Suprapubic skin (tissue), 4 donors: ENCODE measurements around the gene CHAF1A. TPM values are rescaled to one million over a fixed set of nuclear protein-coding genes. Genes with fewer than 3 reads are reported as not detected.

ENCODE experiments used
- DNase-seq, 2 donors: peaks; one replicate each; pipeline ENCODE4 v3.0.0-alpha.2; 2019; ENCODE audit warnings: low spot score in 2 of 2
- H3K27ac ChIP-seq: fragments of 200-600 bp; sonication (generic); one replicate; pipeline ENCODE4 v1.5.1; 2019
- H3K27me3 ChIP-seq: fragments of 200-600 bp; sonication (generic); one replicate; pipeline ENCODE4 v1.5.1; 2019
- H3K36me3 ChIP-seq: fragments of 200-600 bp; sonication (generic); one replicate; pipeline ENCODE4 v1.5.1; 2019
- H3K4me1 ChIP-seq: fragments of 200-600 bp; sonication (generic); one replicate; pipeline ENCODE4 v1.5.1; 2019
- H3K4me3 ChIP-seq: fragments of 200-600 bp; sonication (generic); one replicate; pipeline ENCODE4 v1.5.1; 2019; ENCODE audit warnings: mild to moderate bottlenecking
- H3K9me3 ChIP-seq: fragments of 200-600 bp; sonication (generic); one replicate; pipeline ENCODE4 v1.5.1; 2019
- EP300 ChIP-seq: sonication (generic); formaldehyde crosslinking; IDR thresholded peaks from one replicate; pipeline ENCODE4 v1.6.1; 2017; ENCODE audit warnings: antibody characterized with exemption
- POLR2A ChIP-seq, 2 donors: fragments of 450-650 bp; IDR thresholded peaks; one replicate each; pipeline ENCODE4 v1.6.1; 2017; ENCODE audit warnings: antibody characterized with exemption in 2 of 2, mild to moderate bottlenecking in 2 of 2, moderate library complexity in 2 of 2
- POLR2AphosphoS5 ChIP-seq, 3 donors: sonication (generic); formaldehyde crosslinking; IDR thresholded peaks; one replicate each; pipeline ENCODE4 v1.6.1; 2017; ENCODE audit warnings: antibody characterized with exemption in 3 of 3
- WGBS: methylation state at CpG from one replicate; pipeline ENCODE4 v1.1.5; 2018; 5-methylcytosine and 5-hydroxymethylcytosine counted together
- total RNA-seq, 4 donors: library from RNA; depleted of rRNA; stranded (reverse); fragments of >200 nt; gene quantifications; one replicate each; pipeline ENCODE4 v1.1.0, GENCODE V29; 2016
- TF ChIP-seq, protein P1 (sequence below), 2 donors: fragments of 200-600 bp in 1 of 2; fragments of 450-650 bp in 1 of 2; sonication (generic) in 1 of 2; IDR thresholded peaks; one replicate each; pipeline ENCODE4 v1.5.1; 2016 to 2019; ENCODE audit warnings: antibody characterized with exemption in 2 of 2, mild to moderate bottlenecking in 1 of 2, moderate library complexity in 1 of 2

Gene CHAF1A
- total RNA-seq, 4 donors from 2014 or later, result 8.5 to 20.4 (median 11.4) TPM

DNA sequence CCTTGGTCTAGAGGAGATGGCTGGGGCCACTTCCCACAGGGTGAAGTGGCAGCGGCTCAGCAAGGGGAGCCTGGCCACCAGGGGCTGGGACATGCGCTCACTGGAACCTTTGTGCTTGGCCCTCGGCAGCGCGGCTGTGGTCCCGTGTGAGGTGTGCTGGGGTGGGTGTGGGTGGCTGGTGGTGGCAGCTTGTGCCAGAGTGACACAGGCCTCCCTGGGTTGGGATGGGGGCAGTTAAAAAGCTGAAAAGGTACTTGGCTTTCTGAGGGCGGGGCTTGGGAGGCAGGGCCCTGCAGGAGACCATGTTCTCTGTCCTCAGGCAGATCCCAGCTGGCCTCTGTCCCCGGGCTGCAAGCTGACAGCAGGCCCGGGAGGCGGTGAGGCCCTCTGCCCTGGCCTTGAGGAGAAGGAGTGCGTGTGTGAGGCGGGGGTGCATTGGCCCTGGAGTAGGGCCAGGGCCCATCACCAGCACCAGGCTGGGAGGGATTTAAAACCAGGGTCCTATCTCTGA lies 41.7 kb upstream of the CHAF1A start:
- Histone ChIP-seq H3K27me3 (no peaks in the 10 kb centered on the region), H3K27ac (no peak overlapping the region), H3K4me1 (no peaks in the 10 kb centered on the region), H3K36me3 (peaks cover 89% of the 10 kb centered on the region), H3K4me3 (no peak overlapping the region), H3K9me3 (no peaks in the 10 kb centered on the region)
- TF ChIP-seq POLR2A (IDR thresholded peaks at IDR 0.05) (no peak), POLR2AphosphoS5 (IDR thresholded peaks at IDR 0.05) (no peak)
- no peak for DNase-seq
- 72% methylated on average over 5 of the region's 12 CpGs for WGBS

DNA sequence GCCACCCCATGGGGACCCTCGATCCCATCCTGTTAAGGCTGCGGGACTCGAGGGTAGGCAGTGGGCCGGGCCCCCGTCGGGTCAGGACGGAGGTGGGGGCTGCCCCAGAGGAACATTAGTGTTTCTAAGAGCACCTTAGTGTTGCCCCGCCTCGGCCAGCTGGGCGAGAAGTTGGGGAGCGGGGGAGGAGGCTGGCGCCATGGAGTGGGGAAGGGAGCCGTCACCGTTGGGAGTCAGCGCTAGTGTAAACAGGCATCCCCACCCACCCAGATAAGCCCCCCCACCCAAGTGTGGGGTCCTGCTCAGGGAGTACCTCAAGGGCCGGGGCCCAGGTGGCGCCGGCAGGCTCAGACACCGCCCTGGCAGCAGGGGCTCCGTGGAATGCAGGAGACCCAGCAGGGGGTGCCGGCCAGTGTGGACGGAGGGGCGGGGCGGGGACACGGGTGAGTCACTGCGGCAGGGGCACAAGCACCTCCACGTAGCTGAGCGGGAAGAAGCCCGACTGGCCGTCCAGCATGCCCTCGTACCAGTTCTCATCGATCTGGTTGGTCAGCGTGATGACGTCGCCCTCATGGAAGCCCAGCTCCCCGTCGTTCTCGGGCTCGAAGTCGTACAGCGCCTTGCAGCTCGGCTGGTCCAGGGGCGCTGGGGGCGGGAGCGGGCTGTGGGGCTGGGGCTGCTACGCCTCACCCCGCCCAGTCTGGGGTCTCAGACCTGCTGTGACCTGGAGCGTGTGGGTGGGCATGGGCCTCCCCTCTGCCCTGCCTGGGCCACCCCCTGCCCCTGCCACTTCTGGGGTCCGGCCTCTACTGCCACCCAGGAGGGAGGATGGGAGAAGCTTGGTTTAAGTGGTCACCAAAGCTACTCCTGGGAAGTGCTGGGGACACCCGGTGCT lies 41.0 kb upstream of the CHAF1A start:
- Histone ChIP-seq H3K4me1 (no peaks in the 10 kb centered on the region), H3K9me3 (no peaks in the 10 kb centered on the region), H3K27ac (no peak overlapping the region), H3K36me3 (peaks cover 91% of the 10 kb centered on the region), H3K4me3 (no peak overlapping the region), H3K27me3 (no peaks in the 10 kb centered on the region)
- peak in 1 of 2 donors; percentile 67 for DNase-seq
- WGBS, result 78% methylated on average over 5 of the region's 50 CpGs
- TF ChIP-seq POLR2A (IDR thresholded peaks at IDR 0.05) (no peak), POLR2AphosphoS5 (IDR thresholded peaks at IDR 0.05) (no peak)

DNA sequence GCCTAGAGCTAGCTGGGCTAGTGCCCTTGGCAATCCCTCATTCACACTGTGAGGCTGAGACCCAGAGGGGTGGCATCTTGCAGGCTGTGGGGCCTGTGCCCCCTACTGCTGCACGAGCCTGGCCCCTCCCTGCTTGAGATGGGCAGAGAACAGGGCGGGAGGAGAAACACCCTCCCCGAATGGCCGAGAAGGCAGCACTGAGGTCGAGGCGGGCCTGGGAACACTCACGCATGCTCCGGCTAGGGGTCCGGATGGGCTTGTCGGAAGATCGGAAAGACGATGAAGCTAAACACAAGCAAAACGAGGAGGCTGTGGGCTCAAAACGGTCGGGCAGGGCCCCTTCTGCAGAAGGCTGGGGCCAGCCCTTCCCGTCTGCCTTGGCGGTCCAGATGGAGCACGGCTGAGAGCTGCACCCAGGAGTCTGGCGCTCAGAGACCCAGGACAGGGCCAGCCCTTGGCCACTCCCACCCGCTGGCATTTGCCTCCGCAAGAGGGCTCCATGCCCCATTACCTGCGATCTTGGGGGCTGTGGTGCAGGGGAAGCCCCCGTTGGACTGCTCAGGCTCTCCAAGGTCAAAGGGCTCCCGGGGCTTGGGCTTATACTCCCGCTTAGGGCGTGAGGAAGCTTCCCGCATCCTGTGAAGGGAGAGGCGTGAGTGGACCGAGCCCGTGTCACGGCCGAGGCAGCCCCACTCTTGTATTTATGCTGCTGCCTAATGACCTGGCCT lies 40.2 kb upstream of the CHAF1A start:
- 86% methylated on average over 26 of the region's 32 CpGs for WGBS
- Histone ChIP-seq H3K27me3 (no peaks in the 10 kb centered on the region), H3K36me3 (peaks cover 89% of the 10 kb centered on the region), H3K4me3 (no peak overlapping the region), H3K27ac (no peak overlapping the region), H3K9me3 (no peaks in the 10 kb centered on the region), H3K4me1 (peaks cover 3% of the 10 kb centered on the region)
- no peak for DNase-seq
- TF ChIP-seq EP300, result no peak
- TF ChIP-seq POLR2A (IDR thresholded peaks at IDR 0.05), result no peak
- TF ChIP-seq, protein P1, sequence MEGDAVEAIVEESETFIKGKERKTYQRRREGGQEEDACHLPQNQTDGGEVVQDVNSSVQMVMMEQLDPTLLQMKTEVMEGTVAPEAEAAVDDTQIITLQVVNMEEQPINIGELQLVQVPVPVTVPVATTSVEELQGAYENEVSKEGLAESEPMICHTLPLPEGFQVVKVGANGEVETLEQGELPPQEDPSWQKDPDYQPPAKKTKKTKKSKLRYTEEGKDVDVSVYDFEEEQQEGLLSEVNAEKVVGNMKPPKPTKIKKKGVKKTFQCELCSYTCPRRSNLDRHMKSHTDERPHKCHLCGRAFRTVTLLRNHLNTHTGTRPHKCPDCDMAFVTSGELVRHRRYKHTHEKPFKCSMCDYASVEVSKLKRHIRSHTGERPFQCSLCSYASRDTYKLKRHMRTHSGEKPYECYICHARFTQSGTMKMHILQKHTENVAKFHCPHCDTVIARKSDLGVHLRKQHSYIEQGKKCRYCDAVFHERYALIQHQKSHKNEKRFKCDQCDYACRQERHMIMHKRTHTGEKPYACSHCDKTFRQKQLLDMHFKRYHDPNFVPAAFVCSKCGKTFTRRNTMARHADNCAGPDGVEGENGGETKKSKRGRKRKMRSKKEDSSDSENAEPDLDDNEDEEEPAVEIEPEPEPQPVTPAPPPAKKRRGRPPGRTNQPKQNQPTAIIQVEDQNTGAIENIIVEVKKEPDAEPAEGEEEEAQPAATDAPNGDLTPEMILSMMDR (IDR thresholded peaks at IDR 0.05), result no peak
- TF ChIP-seq POLR2AphosphoS5 (IDR thresholded peaks at IDR 0.05), result no peak

DNA sequence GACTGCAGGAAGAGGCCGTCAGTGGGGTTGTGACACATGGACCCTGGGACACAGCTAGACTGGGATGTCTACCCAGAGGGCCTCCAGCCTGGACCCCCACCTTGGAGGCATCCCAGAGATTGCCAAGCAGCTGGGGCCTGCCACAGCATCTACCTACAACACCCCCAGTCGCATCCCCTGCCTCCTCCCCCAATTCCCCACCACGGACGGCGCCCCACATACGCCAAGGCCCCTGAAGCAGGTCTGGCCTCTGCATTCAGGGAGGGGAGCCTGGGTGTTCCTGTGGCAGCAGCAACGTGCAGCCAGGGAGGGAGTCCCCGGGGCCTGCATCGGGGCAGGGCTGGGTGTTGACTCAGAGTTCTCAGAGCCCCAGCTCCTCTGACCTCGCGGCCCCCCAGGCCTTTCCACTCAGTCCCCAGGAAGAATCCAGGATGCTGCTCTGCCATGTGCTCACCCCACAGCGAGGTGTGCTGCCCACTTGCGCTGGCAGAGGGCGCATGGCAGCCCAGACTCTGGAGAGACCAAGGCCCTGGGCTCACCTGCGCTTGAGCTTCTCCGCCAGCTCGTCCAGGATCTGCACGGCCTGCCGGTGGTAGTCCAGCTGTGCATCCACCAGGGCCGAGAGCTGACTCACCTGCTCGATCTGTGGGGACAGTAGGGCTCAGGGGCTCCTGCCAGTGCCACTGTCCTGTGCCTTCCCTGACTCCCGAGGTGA lies 39.5 kb upstream of the CHAF1A start:
- WGBS, result no CpG with 5 or more reads among the region's 22 CpGs
- H3K27me3 ChIP-seq, result no peaks in the 10 kb centered on the region
- H3K4me3 ChIP-seq, result no peak overlapping the region
- DNase-seq, result peak in 1 of 2 donors; percentile 60
- TF ChIP-seq, protein P1 (IDR thresholded peaks at IDR 0.05), result peak in 1 of 2 donors; percentile 15
- TF ChIP-seq EP300, result no peak
- peaks cover 10% of the 10 kb centered on the region for H3K4me1 ChIP-seq
- H3K9me3 ChIP-seq, result no peaks in the 10 kb centered on the region
- H3K36me3 ChIP-seq, result peaks cover 87% of the 10 kb centered on the region
- no peak overlapping the region for H3K27ac ChIP-seq

DNA sequence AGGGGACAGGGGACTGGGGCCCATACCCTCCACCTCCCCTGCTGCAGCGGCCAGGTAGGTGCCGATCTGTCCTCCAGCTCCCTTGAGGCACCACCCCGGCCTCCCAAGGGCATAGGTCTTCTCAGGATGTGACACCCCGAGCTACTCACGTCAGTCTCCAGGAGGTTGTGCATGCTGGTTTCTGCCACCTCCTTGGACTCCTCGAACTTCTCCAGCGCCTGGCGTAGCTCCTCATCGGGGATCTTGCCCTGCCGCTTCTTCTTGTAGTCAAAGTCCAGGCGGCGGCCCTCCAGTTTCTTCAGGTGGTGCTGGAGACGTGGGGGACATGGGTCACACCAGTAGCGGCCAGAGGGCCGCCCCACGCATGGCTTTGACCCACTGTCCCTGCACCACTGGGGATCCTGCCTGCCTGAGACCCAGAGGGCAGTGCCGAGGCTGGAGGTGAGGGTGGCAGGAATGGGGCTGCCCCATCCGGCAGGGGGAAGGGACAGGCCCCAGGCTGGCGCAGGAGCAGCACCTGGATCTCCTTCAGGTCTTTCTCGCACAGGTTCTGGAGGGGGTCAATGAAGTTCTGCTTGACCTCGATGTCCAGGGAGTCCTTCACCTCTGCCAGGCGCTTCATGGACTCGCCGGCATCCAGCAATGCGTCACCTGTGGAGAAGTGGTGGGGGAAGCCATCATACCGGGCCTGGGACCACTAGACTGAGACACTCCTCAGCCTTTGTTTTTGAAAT lies 38.7 kb upstream of the CHAF1A start:
- 89% methylated on average over 11 of the region's 26 CpGs for WGBS

More for the DNA sequence above, 38.7 kb upstream of the CHAF1A start:
- no peak overlapping the region for H3K27ac ChIP-seq
- TF ChIP-seq, protein P1 (IDR thresholded peaks at IDR 0.05), result no peak
- TF ChIP-seq EP300, result no peak
- TF ChIP-seq POLR2A (IDR thresholded peaks at IDR 0.05), result no peak
- peaks cover 17% of the 10 kb centered on the region for H3K4me1 ChIP-seq
- DNase-seq, result peak in 1 of 2 donors; percentile 64
- no peaks in the 10 kb centered on the region for H3K27me3 ChIP-seq
- no peak overlapping the region for H3K4me3 ChIP-seq
- no peaks in the 10 kb centered on the region for H3K9me3 ChIP-seq
- H3K36me3 ChIP-seq, result peaks cover 79% of the 10 kb centered on the region
